GM12801 (cell line): ENCODE data around the gene ZNF273.

Experiments used
- CTCF ChIP-seq: IDR thresholded peaks from one replicate; pipeline ENCODE4 v1.5.1; 2011; ENCODE audit warnings: control low read depth; ENCODE audit not compliant: insufficient read length; ENCODE audit errors: extremely low read depth

ZNF273 gene

DNA sequence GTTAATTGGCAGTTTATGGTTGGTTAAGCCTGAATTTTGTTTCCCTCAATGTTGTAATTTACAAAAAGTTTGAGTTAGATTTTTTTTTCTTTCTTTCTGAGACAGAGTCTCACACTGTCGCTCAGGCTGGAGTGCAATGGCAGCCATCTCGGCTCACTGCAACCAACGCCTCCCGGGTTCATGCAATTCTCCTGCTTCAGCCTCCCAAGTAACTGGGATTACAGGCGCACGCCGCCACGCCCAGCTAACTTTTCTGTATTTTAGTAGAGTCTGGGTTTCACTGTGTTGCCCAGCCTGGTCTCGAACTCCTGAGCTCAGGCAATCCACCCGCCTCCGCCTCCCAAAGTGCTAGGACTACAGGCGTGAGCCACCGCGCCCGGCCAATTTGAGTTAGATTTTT, 935 bp downstream of the ZNF273 start:
- no peak for TF ChIP-seq CTCF

GRCh38 chr7:64905133-64905532, 2.1 kb downstream of the ZNF273 start:
- no peak for TF ChIP-seq CTCF

DNA sequence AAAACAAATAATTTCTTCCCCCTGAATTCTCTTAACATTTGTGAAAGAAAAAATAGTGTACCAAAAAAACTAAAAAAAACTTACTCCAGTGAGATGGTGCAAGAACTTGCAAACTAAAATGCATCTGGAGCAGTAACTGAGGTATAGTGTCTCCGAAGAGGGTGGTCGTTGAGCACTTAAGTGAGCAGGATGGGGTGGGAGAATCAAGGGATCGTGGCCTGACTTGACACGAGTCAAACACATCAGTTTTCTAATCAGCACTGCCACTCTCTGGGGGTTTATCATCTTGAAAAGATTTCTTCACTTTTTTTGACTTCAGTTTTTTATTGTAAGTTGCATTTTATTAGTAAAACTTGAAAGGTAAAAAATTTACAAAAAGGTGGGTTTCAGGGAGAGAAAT, 2.5 kb downstream of the ZNF273 start:
- no peak for TF ChIP-seq CTCF

DNA sequence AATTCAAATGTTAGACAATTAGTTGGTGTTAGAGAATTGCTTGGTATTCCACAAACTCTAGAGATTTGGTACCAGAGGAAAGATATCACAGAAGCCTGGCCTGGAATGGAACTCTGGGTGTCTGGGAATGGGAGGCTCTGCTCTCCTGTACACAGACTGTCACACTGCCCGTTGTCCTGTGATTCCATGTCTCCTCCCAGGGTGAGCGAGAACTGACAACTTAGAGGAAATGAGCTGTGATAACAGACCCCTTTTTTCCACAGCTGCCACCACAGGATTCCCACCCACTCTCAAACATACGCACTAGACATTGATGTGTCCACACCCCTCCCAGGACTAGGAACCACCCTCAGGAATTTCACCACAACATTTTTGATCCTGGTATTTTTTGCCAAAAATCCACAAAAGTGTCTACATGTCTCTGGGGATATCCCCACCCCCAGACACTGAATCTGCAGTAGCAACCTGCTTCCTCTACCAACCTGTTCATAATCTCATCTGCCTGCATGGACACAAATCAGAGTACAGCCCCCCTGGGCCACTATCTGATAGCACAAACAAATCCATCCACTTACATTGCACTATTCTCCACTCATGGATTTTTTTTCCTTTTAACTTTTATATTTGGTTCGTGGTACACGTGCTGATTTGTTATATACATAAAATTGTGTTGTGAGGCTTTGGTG, 4.7 kb downstream of the ZNF273 start:
- TF ChIP-seq CTCF: no peak

- no peak for TF ChIP-seq CTCF
These were observed 5.3 kb downstream of the ZNF273 start for GRCh38 chr7:64908358-64908757.

- TF ChIP-seq CTCF: no peak
These were observed 11.5 kb downstream of the ZNF273 start for GRCh38 chr7:64914557-64914956.

- no peak for TF ChIP-seq CTCF
These were observed 31.4 kb downstream of the ZNF273 start for GRCh38 chr7:64934478-64934877.

DNA sequence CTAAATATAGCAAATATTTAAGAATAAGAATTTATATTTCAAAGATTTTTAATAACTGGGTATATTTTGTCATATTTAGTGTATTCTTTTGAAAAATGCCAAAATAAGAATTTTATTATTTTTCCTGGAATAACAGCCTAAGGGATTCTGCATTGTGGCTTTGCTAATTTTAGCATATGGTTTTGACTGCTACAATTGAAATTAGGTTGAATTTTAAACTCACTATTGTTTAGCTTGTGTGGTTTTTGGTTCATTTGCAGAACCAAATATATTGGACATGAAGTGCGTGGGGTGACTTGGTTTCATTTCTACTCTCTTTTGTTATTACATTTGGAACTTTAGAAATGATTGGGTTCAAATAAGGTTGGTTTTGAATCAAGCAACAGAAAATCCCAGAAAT, 35.5 kb downstream of the ZNF273 start:
- TF ChIP-seq CTCF: no peak
